ENCODE results near the gene C11orf52. TPM values are rescaled to one million over a fixed set of nuclear protein-coding genes. Genes with fewer than 3 reads are reported as not detected.

Gene C11orf52
- 14.6 TPM for polyA plus RNA-seq
- long read RNA-seq, donor 1, transcript C11orf52-201 (4 exons, 1,141 nt) = major isoform, 5 of 6 reads
- long read RNA-seq, donor 1, partial matches to known transcripts = 0 of 6 reads
- long read RNA-seq, donor 1, other reads (novel, unspliced or antisense) = 0 of 6 reads
- long read RNA-seq, donor 2, transcript C11orf52-201 (4 exons, 1,141 nt) = major isoform, 10 of 11 reads
- long read RNA-seq, donor 2, partial matches to known transcripts = 0 of 11 reads
- long read RNA-seq, donor 2, other reads (novel, unspliced or antisense) = 0 of 11 reads
- long read RNA-seq, donor 3 = 0 reads
- long read RNA-seq, donor 4, transcript C11orf52-201 (4 exons, 1,141 nt) = major isoform, 5 of 5 reads
- long read RNA-seq, donor 4, partial matches to known transcripts = 0 of 5 reads
- long read RNA-seq, donor 4, other reads (novel, unspliced or antisense) = 0 of 5 reads
- long read RNA-seq, donor 5, partial matches to known transcripts = 0 of 4 reads
- long read RNA-seq, donor 5, other reads (novel, unspliced or antisense) = 0 of 4 reads
- long read RNA-seq, donor 6, transcript C11orf52-201 (4 exons, 1,141 nt) = major isoform, 6 of 6 reads
- long read RNA-seq, donor 6, partial matches to known transcripts = 0 of 6 reads
- long read RNA-seq, donor 6, other reads (novel, unspliced or antisense) = 0 of 6 reads
- long read RNA-seq, donor 7, partial matches to known transcripts = 0 of 4 reads
- long read RNA-seq, donor 7, other reads (novel, unspliced or antisense) = 0 of 4 reads
- long read RNA-seq, donor 8, transcript C11orf52-201 (4 exons, 1,141 nt) = major isoform, 9 of 9 reads
- long read RNA-seq, donor 8, partial matches to known transcripts = 0 of 9 reads
- long read RNA-seq, donor 8, other reads (novel, unspliced or antisense) = 0 of 9 reads
- long read RNA-seq, donor 9, transcript C11orf52-201 (4 exons, 1,141 nt) = major isoform, 7 of 7 reads
- long read RNA-seq, donor 9, partial matches to known transcripts = 0 of 7 reads
- long read RNA-seq, donor 9, other reads (novel, unspliced or antisense) = 0 of 7 reads
- long read RNA-seq, donor 10, transcript C11orf52-201 (4 exons, 1,141 nt) = major isoform, 8 of 8 reads
- long read RNA-seq, donor 10, partial matches to known transcripts = 0 of 8 reads
- long read RNA-seq, donor 10, other reads (novel, unspliced or antisense) = 0 of 8 reads
- long read RNA-seq, donor 11, transcript C11orf52-201 (4 exons, 1,141 nt) = major isoform, 8 of 9 reads
- long read RNA-seq, donor 11, partial matches to known transcripts = 0 of 9 reads
- long read RNA-seq, donor 11, other reads (novel, unspliced or antisense) = 0 of 9 reads

- peaks cover 1% of the 10 kb centered on the region for H3K27me3 ChIP-seq (ENCODE audit: control insufficient read depth, insufficient read depth, low read length)
- H3K27ac ChIP-seq (ENCODE audit: low read length) = peak within 1 kb of the TSS; percentile 82
- 19% methylated on average over 3 of the region's 19 CpGs for WGBS (ENCODE audit: insufficient coverage, low lambda C conversion rate)
- H3K36me3 ChIP-seq (ENCODE audit: control insufficient read depth, insufficient read depth, low read length) = no peaks in the 10 kb centered on the region
- peak; percentile 89 to 96 for DNase-seq
- H3K9me3 ChIP-seq (ENCODE audit: control insufficient read depth, low read depth, low read length) = no peaks in the 10 kb centered on the region
- H3K4me1 ChIP-seq (ENCODE audit: control insufficient read depth, insufficient read depth, low read length) = peaks cover 20% of the 10 kb centered on the region
- H3K4me3 ChIP-seq (ENCODE audit: low read length) = peak within 1 kb of the TSS; percentile 33
These were observed at the start of gene C11orf52 for GRCh38 chr11:111918390-111919256. TSS of gene C11orf52 (plus strand) at chr11:111918913. CDS start at chr11:111918973, 60 bp downstream.

DNA sequence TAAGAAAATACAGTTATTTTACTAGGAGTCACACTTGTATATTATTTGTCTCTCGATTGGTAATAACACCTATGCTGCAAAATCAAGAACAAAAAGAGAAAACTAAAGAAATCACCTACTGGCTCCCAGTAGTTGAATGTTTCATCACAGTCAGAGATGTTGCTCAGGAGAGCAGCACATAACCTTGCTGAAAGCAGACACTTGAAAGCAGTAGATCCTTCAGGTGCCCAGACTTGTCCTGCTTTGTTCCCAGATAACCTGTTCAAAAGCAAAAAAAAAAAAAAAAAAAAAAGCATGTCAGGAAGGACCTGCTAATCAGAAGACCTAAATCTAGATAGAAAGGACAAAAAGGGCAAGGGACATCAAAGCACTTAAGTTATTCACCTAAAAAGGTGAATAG lies 48.6 kb upstream of the C11orf52 start:
- Histone ChIP-seq H3K27ac (ENCODE audit: low read length) (peak overlapping the region; percentile 83), H3K27me3 (ENCODE audit: control insufficient read depth, insufficient read depth, low read length) (no peaks in the 10 kb centered on the region), H3K9me3 (ENCODE audit: control insufficient read depth, low read depth, low read length) (no peaks in the 10 kb centered on the region), H3K4me1 (ENCODE audit: control insufficient read depth, insufficient read depth, low read length) (peaks cover 5% of the 10 kb centered on the region), H3K4me3 (ENCODE audit: low read length) (no peak overlapping the region), H3K36me3 (ENCODE audit: control insufficient read depth, insufficient read depth, low read length) (peaks cover 27% of the 10 kb centered on the region)
- no peak for DNase-seq
- WGBS (ENCODE audit: insufficient coverage, low lambda C conversion rate) = no CpG with 5 or more reads among the region's 1 CpG

- Histone ChIP-seq H3K27ac (ENCODE audit: low read length) (peak overlapping the region; percentile 83), H3K36me3 (ENCODE audit: control insufficient read depth, insufficient read depth, low read length) (peaks cover 29% of the 10 kb centered on the region), H3K4me1 (ENCODE audit: control insufficient read depth, insufficient read depth, low read length) (peaks cover 5% of the 10 kb centered on the region), H3K9me3 (ENCODE audit: control insufficient read depth, low read depth, low read length) (no peaks in the 10 kb centered on the region), H3K27me3 (ENCODE audit: control insufficient read depth, insufficient read depth, low read length) (no peaks in the 10 kb centered on the region), H3K4me3 (ENCODE audit: low read length) (peak overlapping the region; percentile 76)
- no peak for DNase-seq
These were observed 48.2 kb upstream of the C11orf52 start for GRCh38 chr11:111870522-111870885.

- H3K36me3 ChIP-seq (ENCODE audit: control insufficient read depth, insufficient read depth, low read length) = peaks cover 29% of the 10 kb centered on the region
- peaks cover 5% of the 10 kb centered on the region for H3K4me1 ChIP-seq (ENCODE audit: control insufficient read depth, insufficient read depth, low read length)
- H3K27me3 ChIP-seq (ENCODE audit: control insufficient read depth, insufficient read depth, low read length) = no peaks in the 10 kb centered on the region
- WGBS (ENCODE audit: insufficient coverage, low lambda C conversion rate) = 0% methylated on average over 2 of the region's 51 CpGs
- H3K4me3 ChIP-seq (ENCODE audit: low read length) = peak within 1 kb of the TSS; percentile 76
- no peaks in the 10 kb centered on the region for H3K9me3 ChIP-seq (ENCODE audit: control insufficient read depth, low read depth, low read length)
- DNase-seq = peak; percentile 52 to 92
- H3K27ac ChIP-seq (ENCODE audit: low read length) = peak within 1 kb of the TSS; percentile 83
These were observed 47.6 kb upstream of the C11orf52 start, which contains the start of gene ALG9 for GRCh38 chr11:111870886-111871692. TSS of gene ALG9 (minus strand) at chr11:111871581. CDS start at chr11:111871482, 99 bp downstream.

GRCh38 chr11:111871693-111872161 lies 47.0 kb upstream of the C11orf52 start:
- WGBS (ENCODE audit: insufficient coverage, low lambda C conversion rate) = no CpG with 5 or more reads among the region's 5 CpGs
- no peaks in the 10 kb centered on the region for H3K27me3 ChIP-seq (ENCODE audit: control insufficient read depth, insufficient read depth, low read length)
- H3K4me1 ChIP-seq (ENCODE audit: control insufficient read depth, insufficient read depth, low read length) = peaks cover 5% of the 10 kb centered on the region
- H3K9me3 ChIP-seq (ENCODE audit: control insufficient read depth, low read depth, low read length) = no peaks in the 10 kb centered on the region
- no peak for DNase-seq
- H3K27ac ChIP-seq (ENCODE audit: low read length) = peak overlapping the region; percentile 83
- H3K4me3 ChIP-seq (ENCODE audit: low read length) = peak overlapping the region; percentile 76
- peaks cover 23% of the 10 kb centered on the region for H3K36me3 ChIP-seq (ENCODE audit: control insufficient read depth, insufficient read depth, low read length)

- no CpG with 5 or more reads among the region's 13 CpGs for WGBS (ENCODE audit: insufficient coverage, low lambda C conversion rate)
- Histone ChIP-seq H3K4me3 (ENCODE audit: low read length) (peak overlapping the region; percentile 85), H3K27me3 (ENCODE audit: control insufficient read depth, insufficient read depth, low read length) (no peaks in the 10 kb centered on the region), H3K9me3 (ENCODE audit: control insufficient read depth, low read depth, low read length) (no peaks in the 10 kb centered on the region), H3K36me3 (ENCODE audit: control insufficient read depth, insufficient read depth, low read length) (peaks cover 4% of the 10 kb centered on the region), H3K27ac (ENCODE audit: low read length) (peak overlapping the region; percentile 96), H3K4me1 (ENCODE audit: control insufficient read depth, insufficient read depth, low read length) (peaks cover 13% of the 10 kb centered on the region)
- DNase-seq = no peak
These were observed 40.3 kb upstream of the C11orf52 start for GRCh38 chr11:111878385-111878848.

- peak; percentile 97 to 99 for DNase-seq
- no CpG with 5 or more reads among the region's 55 CpGs for WGBS (ENCODE audit: insufficient coverage, low lambda C conversion rate)
- peak within 1 kb of the TSS; percentile 96 for H3K27ac ChIP-seq (ENCODE audit: low read length)
- H3K27me3 ChIP-seq (ENCODE audit: control insufficient read depth, insufficient read depth, low read length) = no peaks in the 10 kb centered on the region
- peak within 1 kb of the TSS; percentile 85 for H3K4me3 ChIP-seq (ENCODE audit: low read length)
- H3K9me3 ChIP-seq (ENCODE audit: control insufficient read depth, low read depth, low read length) = no peaks in the 10 kb centered on the region
- peaks cover 4% of the 10 kb centered on the region for H3K36me3 ChIP-seq (ENCODE audit: control insufficient read depth, insufficient read depth, low read length)
- peaks cover 13% of the 10 kb centered on the region for H3K4me1 ChIP-seq (ENCODE audit: control insufficient read depth, insufficient read depth, low read length)
These were observed 39.7 kb upstream of the C11orf52 start, which contains the start of the genes CFAP68 and FDXACB1 for GRCh38 chr11:111878849-111879636. TSS of gene CFAP68 (plus strand) at chr11:111879541. CDS start at chr11:111879561, 20 bp downstream. TSS of gene FDXACB1 (minus strand) at chr11:111879165. CDS start at chr11:111879132, 33 bp downstream.

DNA sequence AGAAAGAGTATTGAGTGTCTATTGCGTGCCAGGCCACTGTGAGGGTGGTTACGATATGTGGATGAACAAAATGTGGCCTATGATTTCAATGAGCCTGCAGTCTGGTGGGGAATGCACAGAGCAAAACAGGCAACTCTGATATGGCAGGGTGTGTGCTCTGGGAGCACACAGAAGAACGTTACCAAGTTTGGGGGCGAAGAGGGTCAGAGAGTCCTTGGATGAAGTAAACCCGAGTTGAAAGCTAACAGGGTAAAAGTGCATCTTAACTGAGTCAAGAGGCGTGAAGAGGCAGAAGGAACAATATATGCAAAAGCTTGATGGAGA lies 39.1 kb upstream of the C11orf52 start:
- 14% methylated on average over 1 of the region's 6 CpGs for WGBS (ENCODE audit: insufficient coverage, low lambda C conversion rate)
- Histone ChIP-seq H3K4me3 (ENCODE audit: low read length) (peak overlapping the region; percentile 85), H3K4me1 (ENCODE audit: control insufficient read depth, insufficient read depth, low read length) (peaks cover 13% of the 10 kb centered on the region), H3K9me3 (ENCODE audit: control insufficient read depth, low read depth, low read length) (no peaks in the 10 kb centered on the region), H3K36me3 (ENCODE audit: control insufficient read depth, insufficient read depth, low read length) (peaks cover 4% of the 10 kb centered on the region), H3K27me3 (ENCODE audit: control insufficient read depth, insufficient read depth, low read length) (no peaks in the 10 kb centered on the region), H3K27ac (ENCODE audit: low read length) (peak overlapping the region; percentile 96)
- DNase-seq = no peak
